ENCODE measurements around the gene GRM5.

GRM5 gene

DNA sequence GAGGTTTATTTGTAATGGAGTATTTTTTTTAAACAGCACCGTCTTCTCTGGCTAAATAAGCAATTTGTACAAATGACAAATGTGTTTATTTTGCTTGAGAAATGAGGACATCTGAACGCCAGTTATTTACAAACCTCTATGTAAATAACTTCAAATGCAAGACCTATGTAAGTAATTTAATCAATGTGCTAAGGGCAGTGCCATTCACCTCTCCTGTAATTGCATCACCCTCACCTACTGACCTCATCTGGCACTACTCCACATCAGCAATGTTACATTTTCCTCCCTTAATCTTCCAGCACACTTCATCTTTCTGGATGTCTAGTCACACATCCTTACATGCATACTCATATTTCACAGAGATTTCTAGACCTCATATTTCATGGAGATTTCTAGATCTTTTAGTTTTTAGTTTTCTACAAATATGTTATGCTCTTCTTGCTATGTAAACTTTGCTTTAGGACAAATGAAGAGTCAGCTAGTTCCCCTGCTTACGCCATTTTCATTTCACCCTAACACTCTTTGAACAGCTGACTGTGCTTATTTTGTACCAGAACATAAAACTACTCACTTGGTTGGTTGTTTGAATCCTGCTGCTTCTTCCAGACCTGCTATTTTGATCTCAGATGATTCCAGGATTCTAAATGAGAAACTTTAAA lies 238.6 kb downstream of the GRM5 start:
- no peak for DNase-seq

DNA sequence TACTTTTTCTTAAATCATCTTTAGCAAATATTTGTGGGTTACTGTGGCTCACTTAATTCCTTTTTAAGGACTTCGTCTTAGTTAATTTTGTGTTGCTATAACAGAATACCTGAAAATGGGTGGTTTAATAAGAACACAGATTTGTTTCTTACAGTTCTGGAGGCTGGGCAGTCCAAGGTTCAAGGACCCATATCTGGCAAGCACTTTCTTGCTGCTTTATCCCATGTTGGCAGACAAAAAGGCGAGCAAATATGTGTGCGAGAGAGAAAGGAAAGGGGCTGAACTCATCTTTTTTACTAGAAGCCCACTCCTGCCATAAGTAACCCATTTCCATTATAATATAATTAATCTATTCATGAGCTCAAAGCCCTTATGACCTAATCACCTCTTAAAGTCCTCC lies 246.2 kb downstream of the GRM5 start:
- DNase-seq = no peak

DNA sequence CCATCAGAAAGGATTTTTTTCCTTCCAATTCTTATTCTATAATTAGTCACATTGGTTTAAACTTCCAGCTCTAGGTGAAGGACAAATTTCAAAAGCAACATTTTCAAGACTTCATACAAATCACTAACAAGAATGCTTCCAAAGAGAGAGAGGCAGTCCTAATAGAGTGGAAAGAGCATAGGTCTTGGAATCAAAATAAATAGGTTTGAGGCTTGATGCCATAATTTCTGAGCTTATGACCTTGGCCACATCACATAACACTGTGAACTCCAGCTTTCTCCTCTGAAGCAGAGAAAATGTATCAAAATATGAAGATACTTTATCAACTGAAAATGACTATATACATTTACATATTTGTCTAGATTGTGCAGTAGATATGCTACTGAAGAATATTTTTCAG lies 246.8 kb downstream of the GRM5 start:
- no peak for DNase-seq

DNA sequence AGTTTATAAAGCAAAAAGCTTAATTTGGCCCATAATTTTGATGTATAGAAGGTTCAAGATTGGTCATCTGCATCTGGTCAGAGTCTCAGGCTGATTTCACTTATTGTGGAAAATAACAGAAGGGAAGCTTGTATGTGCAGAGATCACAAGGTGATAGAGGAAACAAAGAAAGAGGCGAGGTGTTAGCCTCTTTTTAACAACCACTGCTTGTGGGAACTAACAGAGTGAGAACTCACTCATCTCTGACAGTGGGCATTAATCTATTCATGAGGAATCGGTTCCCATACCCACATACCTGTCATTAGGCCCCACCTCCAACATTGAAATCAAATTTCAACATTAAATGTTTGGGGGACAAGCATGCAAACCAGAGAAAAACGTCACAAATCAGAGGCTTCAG lies 250.3 kb downstream of the GRM5 start:
- no peak for DNase-seq

DNA sequence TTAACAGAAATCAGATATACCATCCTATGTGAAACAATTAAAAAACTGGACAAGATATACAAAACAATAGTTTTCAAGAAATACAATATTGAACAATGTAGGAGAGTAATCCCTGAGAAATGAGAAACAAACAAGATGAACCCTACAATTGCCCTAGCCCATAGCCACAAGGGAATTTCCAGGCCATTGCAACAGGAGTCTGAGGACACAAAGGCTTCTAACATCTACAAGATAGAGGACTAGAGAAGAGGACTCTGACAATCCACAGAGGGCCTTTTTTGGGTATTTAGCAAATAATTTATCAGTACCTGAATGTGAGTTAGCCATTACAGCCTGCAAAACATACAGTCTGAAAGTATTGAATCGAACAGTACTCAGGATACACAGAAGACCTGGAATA lies 251.7 kb downstream of the GRM5 start:
- DNase-seq = no peak

DNA sequence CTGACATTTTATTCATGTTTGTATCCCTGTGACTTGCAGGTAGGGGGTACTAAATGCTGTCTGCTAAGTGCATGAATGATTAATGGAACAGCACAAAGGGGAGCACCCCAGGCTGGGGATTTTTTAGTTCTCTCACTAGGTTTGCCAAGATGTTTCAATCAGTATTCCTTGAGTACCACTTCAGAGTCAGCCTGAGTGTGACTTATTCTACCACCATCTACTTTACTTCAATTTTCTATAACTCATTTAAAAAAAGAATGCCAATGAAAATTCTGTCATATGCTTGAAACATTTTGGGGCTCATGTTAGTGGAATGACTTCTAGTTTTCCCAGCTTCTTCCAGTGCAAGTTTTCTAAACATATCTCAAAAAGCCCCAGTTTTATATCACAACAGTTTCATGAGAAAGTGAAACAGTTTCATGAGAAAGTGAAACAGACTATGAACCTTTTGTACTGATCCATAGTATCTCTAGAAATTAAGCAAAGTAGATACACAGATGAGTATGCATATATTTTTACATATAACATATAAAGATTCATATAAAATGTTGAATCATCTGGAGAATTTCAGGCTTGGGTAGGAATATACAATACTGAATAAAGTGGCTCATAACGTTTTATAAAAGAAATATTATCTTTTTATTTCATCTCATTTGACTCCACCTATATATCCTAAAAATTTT lies 252.4 kb downstream of the GRM5 start:
- no peak for DNase-seq

DNA sequence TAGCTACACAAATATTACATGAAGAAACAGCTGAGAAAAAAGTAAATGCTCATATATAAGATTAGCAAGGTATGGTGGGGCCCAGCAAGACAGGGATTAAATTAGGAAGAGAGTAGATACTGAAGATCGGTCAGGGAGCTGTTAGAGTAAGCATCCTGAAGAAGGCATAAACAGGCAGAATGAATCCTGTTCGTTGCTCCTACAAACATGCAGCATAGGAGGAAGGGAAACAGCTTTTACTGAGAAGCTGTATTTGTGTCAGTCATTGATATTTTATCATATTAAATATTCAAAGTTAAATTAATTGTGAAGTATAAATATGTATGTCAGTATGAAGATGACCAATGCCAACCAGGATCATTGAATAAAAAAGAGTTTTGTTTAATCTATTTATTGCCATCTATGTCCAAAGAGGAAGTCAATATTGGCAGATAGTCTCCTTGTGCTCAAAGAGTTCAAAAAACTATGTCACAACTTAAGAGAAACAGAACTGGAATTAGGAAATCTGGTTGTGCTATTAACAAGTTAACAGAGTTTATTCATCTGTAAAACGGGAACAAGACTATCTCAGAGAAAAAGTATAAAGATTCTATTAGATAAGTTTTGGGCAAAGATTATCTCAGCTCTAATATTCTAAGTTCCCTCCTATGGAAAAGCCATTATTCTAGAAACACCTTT lies 255.2 kb downstream of the GRM5 start:
- DNase-seq = no peak

DNA sequence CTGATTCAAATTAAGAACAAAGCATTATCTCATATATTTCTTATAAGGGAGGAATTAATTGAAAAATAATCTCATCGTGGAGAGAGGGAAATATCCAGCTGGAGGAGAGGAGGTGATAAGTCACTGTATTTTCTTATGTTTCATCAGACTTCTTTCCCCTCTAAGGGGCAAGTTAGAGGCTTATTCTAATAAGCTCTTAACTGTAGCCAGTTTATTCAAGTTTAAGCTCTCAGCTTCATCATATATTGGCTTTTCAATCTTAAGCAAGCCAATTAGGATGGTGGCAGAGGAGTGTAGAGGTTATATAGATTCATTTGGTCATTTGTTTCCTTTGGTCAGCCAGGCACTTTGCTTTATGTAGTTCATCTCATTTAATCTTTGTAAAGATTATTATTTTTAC lies 256.7 kb downstream of the GRM5 start:
- DNase-seq = no peak

DNA sequence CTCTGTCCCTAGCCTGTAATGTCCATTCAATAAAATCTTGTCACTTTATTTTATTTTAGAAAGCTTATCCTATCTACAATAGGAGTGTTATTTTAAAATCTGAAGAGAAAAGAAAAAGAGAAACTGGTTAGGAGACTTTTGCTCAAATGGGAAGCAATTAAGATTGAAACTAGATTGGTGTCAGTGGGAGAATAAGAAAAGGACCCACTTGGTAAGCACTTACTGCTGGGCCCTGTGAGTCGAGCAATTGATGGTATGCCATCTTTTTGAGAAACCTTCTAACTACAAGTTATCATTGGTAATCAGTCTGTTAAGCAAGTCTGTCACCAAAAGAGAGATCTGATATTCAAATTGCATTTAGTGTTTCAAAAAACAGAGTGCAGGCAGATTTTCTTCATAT lies 258.4 kb downstream of the GRM5 start:
- no peak for DNase-seq

DNA sequence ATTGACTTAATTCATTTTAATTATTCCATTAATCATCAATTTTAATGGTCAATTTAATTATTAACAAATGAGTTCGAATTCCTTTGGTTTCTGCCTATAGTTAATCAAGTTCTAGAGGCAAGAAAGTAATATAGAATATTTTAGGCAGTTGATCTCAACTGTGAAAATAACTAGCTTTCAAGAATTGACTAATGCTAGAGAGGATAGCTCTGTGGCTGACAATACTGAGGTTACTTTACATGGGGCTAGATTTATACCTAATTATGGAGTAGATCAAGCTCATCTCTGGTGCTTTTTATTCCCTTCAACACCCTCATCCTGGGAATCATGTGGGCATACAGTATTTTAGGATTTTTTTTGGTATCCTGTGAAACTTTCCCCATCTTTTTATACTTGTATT lies 259.4 kb downstream of the GRM5 start:
- no peak for DNase-seq

DNA sequence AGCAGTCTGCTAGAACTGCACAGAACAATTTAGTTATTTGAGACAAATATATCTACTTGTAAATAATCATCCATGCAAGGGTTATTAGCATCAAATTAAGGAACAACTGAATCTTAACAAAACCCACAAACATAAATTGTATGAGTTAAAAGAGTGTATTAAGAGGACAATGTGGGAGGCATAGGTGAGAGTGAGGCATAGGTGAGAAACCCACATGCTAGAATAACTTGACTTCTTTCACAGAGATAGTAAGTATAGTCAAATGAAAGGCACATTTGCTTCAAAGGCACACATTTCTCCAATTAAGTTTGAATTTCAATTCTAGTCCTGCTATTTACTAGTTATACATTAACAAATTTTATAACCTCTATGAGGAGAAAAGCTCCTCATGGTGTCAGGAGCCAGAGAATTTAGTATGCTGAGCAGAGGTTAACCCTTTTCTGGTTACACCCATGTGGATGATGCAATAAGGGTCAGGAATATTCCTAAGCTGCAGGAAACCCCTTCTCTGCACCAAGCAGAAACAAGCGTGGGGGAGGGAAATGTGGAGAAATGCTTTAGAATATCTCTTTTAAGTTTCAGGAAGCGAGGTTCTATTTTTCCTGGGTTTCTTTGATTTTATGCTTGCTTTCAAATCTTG lies 264.2 kb downstream of the GRM5 start:
- DNase-seq = no peak

DNA sequence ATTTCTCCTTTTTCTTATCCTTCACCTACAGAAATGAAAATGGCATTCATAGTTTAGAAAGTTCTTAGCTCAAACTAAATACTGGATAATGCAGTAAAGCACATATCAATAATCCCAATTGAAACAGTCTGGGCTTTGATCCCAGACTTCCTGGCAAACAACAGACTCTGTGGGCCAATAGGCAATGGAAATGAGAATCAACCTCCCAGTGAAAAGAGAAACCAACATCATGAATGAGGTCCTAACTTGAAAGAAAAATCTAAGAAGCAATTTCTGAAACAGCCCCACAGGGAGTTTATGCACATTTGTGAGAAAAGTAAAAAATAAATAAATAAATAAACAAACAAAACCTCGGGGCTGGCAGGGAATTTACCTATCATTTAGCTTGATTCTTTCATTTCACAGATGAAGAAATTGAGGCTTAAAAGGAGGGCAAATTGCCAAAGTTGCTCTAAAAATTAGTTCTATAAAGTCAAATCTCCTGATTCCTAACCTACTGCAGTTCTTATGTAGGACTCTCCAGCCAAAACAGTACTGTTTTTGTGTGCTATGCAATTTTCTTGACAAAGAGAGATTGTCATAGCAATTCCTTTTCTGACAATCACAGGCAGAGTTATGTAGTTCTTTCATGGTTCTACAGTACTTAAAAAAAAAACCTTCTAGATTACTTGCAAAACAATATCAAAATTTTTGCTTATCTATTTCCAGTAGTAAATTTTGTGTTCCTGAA lies 265.8 kb downstream of the GRM5 start:
- no peak for DNase-seq

DNA sequence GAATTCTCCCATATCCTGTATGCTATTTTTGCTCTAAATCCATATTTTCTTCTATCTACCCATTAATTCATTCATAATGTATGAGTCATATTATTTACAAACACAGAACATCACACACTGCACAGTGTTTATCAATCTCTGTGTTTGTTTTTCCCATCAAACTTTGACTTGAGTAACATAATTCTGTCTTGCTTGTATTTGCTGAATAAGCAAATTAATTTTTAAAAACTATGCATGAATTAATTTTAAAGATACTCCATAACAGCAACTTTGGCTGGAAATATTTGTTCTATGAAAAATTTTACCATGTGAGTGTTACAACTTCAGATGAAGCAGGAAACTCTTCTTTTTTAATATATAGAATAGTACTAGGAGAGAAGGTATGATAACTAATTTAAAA lies 275.6 kb downstream of the GRM5 start:
- DNase-seq = no peak

DNA sequence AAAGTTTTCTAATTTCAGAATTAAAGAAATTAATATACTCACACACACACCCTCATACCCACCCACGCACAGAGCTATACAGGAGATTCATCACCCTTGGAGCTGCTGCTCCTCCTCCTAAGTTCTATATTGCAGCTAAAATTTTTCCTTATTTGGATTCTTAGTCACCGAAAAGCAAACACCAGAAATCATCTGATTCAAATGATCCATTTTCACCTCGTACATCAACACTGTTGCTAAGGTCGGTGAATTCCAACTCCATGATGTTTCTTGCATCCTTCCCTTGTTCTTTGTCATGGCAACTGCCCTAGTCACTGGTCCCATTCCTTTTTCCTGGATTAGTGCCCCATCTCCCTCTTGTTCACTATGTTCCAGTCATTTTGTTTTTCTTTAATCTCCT lies 286.2 kb downstream of the GRM5 start:
- no peak for DNase-seq

DNA sequence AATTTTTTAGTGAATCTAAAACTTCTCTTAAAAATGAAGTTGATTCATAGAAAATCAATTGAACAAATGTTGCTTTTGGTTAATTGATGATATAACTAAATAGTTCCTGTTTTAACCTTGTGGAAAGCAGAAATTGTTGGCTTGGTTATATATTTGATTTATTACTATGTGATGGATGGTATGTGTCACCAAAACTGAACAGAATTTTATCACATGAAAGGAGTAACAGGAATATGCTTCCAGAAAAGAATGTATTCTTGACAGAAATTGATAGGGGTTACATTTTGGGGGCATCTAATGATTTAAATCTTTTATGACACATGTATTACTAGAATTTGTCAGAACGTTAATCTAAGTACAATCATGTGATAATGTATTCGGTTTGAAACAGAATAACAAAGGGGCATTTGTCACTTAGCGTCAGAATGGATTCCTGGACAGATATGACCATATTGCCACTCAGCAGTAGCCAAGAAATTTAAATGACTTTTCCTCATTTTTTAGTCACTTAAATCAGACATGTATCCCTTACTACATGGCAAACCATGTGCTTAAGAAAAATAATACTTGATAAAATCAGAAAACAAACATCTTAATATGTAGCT lies 295.2 kb downstream of the GRM5 start:
- DNase-seq = no peak

DNA sequence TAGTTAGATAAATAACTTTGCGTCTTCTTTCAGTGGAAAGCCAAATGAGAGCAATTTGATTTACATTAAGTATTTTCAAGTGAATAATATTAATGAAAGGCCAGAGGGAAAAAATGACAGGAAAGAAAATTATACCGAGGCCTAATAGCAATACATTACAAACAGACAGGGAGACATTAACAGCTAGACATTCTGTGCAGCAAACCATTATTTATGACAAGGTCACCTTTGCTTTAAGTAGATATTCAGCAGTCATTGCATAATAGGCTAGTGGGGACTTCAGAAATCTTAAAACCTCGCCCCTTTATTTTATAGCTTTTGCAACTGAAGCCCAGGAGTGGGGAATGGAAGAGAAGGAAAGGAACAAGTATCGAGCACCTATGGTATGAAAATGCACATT lies 321.6 kb downstream of the GRM5 start:
- no peak for DNase-seq

DNA sequence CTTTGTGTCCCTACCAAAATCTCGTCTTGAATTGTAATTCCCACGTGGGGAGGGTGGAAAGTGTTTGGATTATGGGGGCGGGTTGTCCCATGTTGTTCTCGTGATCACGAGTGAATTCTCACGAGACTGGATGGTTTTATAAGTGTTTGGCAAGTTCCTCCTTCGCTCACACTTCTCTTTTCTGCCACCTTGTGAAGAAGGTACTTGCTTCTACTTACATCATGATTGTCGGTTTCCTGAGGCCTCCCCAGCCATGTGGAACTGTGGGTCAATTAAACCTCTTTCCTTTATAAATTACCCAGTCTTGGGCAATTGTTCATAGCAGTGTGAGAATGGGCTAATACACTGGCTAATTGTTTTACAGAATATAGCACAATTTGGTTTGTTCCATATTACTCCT lies 326.3 kb downstream of the GRM5 start:
- DNase-seq = no peak

DNA sequence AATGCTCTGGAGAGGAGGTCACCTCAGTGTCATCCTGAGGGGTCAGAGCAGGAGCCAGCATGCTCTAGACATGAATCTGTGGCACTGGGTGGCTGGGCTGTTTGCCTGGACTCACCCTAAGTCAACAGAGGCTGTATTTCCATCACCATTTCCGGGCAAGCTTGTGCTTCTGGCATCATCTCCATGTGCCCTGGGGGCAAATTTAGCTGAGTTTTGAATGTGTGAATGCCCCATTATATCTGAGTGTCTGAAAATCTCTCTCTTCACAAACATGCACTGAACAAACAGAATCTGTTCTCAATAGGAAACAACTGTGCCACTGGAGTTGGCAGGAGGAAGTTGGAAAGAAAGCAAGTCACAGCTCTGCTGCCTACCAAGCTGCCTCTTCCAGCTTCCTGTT lies 356.2 kb downstream of the GRM5 start:
- DNase-seq = no peak

DNA sequence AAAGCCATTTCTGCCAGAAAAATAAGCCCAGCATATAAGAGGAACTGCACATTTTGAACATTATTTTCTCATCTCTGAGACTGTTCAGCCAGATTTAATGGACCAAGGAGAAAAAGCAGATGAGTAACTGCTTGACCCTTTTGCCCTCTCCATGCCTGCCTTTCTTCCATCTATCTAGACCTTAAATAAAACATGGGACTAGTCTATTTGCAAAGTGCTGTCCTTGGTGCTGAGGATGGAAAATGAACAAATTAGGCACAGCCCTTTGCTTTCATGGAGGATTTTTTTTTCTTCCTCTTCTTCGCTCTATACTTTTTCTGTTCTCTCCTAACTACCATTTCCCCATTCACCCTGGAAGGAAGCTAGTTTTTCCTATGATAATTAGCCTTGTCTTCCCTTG lies 361.3 kb downstream of the GRM5 start:
- no peak for DNase-seq

DNA sequence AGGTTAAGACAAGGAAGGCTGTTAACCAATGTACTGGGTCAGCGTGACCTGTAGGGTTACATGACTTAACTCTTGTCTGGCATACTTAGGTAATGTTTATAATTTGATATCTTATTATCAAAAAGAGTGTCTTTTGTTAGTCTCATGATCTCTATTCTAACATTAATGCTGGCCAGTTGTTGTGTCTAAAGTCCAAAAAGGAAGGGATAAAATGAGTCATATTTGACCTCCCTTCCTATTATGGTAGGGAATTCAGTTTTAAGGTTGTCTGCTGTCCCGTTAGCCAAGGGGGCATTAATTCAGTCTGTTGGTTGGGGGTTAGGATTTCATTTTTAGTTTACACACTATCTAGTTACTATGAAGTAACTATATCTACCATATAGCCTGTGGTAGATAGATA lies 364.0 kb downstream of the GRM5 start:
- DNase-seq = no peak

DNA sequence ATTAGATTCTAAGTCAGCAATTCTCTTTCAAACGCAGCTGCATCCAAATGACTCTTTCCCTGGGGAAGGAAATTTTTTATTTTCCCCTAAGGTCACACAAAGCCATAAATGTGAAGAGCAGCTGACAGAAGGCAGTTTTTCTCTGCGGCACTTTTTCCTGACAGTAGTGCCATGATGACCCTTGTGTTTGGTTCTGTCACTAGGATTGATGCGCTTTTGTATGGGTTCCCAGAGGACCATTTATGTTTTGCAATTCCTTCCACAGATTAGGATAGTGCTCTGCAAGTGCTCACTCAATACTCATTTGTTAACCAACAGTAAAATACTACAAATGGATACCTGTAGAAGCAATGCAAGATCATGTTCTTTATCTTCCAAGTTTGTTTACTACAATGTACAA lies 368.6 kb downstream of the GRM5 start:
- no peak for DNase-seq

DNA sequence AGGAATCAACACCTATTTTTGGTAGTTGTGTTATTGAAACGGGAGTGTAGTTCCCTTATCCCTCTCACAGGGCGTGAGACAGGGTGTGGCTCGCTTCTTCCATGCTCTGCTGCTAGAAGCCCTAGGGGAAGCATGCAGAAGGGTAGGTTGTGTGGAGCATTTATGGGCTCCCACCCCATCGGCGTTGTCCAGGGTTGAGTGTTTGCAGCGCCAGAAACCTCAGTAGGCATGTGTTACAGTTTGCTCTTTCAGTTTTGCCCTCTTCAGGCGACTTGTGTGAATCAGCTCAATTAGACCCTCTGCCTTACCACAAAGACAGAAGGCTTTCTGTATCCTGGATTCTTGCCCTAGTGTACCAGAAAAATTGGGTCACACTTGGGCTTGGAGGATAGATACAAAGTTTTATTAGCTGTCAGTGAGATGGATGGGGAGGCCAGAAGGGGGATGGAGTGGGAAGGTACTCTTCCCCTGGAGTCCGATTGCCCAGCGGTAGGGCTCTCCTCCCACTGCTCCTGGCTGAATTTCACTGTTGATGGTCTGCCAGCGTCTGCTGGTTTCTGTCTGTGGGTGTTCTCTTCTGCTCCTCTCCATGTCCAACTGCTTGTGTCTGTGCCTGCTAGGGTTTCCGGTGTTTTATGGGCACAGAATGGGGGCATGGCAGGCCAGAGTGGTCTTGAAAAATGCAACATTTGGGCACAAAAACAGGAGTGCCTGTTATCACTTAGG lies 369.9 kb downstream of the GRM5 start:
- no peak for DNase-seq

Data from NCI-H524 treated with DMSO at 0.1 percent for 48 hours (cell line).